Measurements from ENCODE around the gene GLA. TPM values are rescaled to one million over a fixed set of nuclear protein-coding genes. Genes with fewer than 3 reads are reported as not detected.
A peak's percentile ranks its signal among the peaks of the same experiment; 100 is the strongest.

GLA gene
- total and polyA plus RNA-seq, 9 of the 15 experiments (the other 6 are each of a cell fraction or from before 2014, with no cell fraction given), result 41.7 to 146 (median 73.8) TPM

- TF ChIP-seq VEZF1 (CRISPR knock-in tag; IDR thresholded peaks at IDR 0.05), result peak; percentile 69
- peak; percentile 67 for TF ChIP-seq KDM5B (IDR thresholded peaks at IDR 0.05; ENCODE audit: insufficient replicate concordance, low read depth, low read length)
- TF ChIP-seq CTBP1 (IDR thresholded peaks at IDR 0.05; ENCODE audit: borderline replicate concordance), result peak; percentile 42; the same call in 1 of the 2 replicates
- no peak for TF ChIP-seq ZNF174 (CRISPR knock-in tag; IDR thresholded peaks at IDR 0.05)
- TF ChIP-seq SUPT5H (IDR thresholded peaks at IDR 0.05), result peak; percentile 75
- TF ChIP-seq RAD21 (CRISPR knock-in tag; conservative IDR thresholded peaks at IDR 0.05 in 1 of 2, IDR thresholded peaks at IDR 0.05 in 1 of 2), result no peak
- no peak; the same call in 1 of the 2 replicates for TF ChIP-seq TEAD4 (IDR thresholded peaks at IDR 0.05; ENCODE audit: low read length)
- TF ChIP-seq TEAD4 (CRISPR knock-in tag; IDR thresholded peaks at IDR 0.05; ENCODE audit: borderline replicate concordance), result no peak
- no peak for TF ChIP-seq NR2C2 (CRISPR knock-in tag; IDR thresholded peaks at IDR 0.05)
- peak; percentile 86 for TF ChIP-seq NR2C2 (tag; IDR thresholded peaks at IDR 0.05)
- no peak for TF ChIP-seq ATF1 (CRISPR knock-in tag; IDR thresholded peaks at IDR 0.05)
- TF ChIP-seq ATF1 (tag; IDR thresholded peaks at IDR 0.05), result 0 out of 2 replicates have a peak, but pooled peaks have one; percentile 3
- TF ChIP-seq E2F4 (CRISPR knock-in tag; IDR thresholded peaks at IDR 0.05; ENCODE audit: low read depth), result no peak
- peak in 1 of 2 experiments; percentile 58; a peak in 1 of 4 replicates for TF ChIP-seq HDAC1 (IDR thresholded peaks at IDR 0.05)
- peak in 1 of 2 experiments; percentile 32; a peak in 1 of 4 replicates for TF ChIP-seq RCOR1 (IDR thresholded peaks at IDR 0.05; ENCODE audit: borderline replicate concordance in 1 of 2, low read depth in 2 of 2, low read length in 2 of 2)
- TF ChIP-seq SMARCC2 (IDR thresholded peaks at IDR 0.05; ENCODE audit: low read depth), result no peak
- no peak for TF ChIP-seq ZNF764 (CRISPR knock-in tag; IDR thresholded peaks at IDR 0.05; ENCODE audit: low read depth)
- peak in 1 of 2 experiments; percentile 43; a peak in 2 of 4 replicates for TF ChIP-seq TBL1XR1 (IDR thresholded peaks at IDR 0.05; ENCODE audit: low read length in 2 of 2)
- TF ChIP-seq MCM3 (IDR thresholded peaks at IDR 0.05), result no peak
- TF ChIP-seq GTF2B (IDR thresholded peaks at IDR 0.05; ENCODE audit: extremely low read depth, insufficient read length), result no peak
- no peak for TF ChIP-seq ZFPM2 (CRISPR knock-in tag; IDR thresholded peaks at IDR 0.05)
- TF ChIP-seq KDM1A (IDR thresholded peaks at IDR 0.05), result no peak
- TF ChIP-seq ILK (tag; IDR thresholded peaks at IDR 0.05; ENCODE audit: borderline replicate concordance, low read depth), result no peak
- TF ChIP-seq ZNF253 (CRISPR knock-in tag; conservative IDR thresholded peaks at IDR 0.05), result no peak
- no peak for TF ChIP-seq DDX20 (tag; IDR thresholded peaks at IDR 0.05; ENCODE audit: low read depth)
- TF ChIP-seq ID3 (CRISPR knock-in tag; IDR thresholded peaks at IDR 0.05), result no peak
- peak; percentile 46; the same call in 1 of the 2 replicates for TF ChIP-seq ID3 (tag; IDR thresholded peaks at IDR 0.05)
These were observed 21.8 kb downstream of the GLA start, which contains the start of gene BTK (continued) for GRCh38 chrX:101385795-101386541.

All from K562 (cell line).